ENCODE measurements around the gene CACNB1. TPM values are rescaled to one million over a fixed set of nuclear protein-coding genes. Genes with fewer than 3 reads are reported as not detected.
A peak's percentile ranks its signal among the peaks of the same experiment; 100 is the strongest.

The CACNB1 gene
- total RNA-seq, 1 donor from 2014 or later: 11.8 TPM

- DNase-seq (ENCODE audit: low spot score): no peak
- intact Hi-C loops (cut with DNase I): loop anchor here (10.0 kb wide), 1 partner anchor 69 kb away; no protein-coding TSS in a partner anchor
These were observed 31.6 kb downstream of the CACNB1 start, which contains the start of gene ARL5C for GRCh38 chr17:39165841-39166349. Gene ARL5C (minus strand): TSS chr17:39166161. CDS start chr17:39165760, 401 bp downstream.

- intact Hi-C loops (cut with DNase I): loop anchor here (10.0 kb wide), 1 partner anchor 69 kb away; no protein-coding TSS in a partner anchor
- no peak for DNase-seq (ENCODE audit: low spot score)
These were observed 32.2 kb downstream of the CACNB1 start for GRCh38 chr17:39165178-39165840.

DNA sequence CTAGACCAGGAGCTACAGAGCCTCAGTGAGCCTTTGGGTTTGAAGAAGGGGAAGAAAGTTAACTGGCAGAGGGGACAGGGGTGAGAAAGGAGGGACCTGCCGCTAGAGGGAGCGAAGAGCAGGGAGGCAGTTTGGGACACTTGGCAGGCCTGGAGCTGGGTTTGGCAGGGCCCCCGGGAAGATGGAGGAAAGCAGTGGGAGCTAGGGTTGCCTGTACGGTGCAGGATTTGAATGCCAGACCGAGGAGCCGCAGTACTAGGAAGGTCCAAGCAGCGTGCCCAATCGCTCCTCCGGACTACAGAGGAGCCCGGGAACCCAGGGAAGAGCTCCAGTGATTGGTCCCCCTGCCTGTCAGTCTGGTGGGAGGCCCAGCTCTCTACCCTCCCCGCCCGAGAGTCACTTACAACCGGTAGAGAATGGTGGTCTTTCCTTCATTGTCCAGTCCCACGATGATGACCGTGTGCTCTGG, 32.8 kb downstream of the CACNB1 start:
- intact Hi-C loops (cut with DNase I): loop anchor here (10.0 kb wide), 1 partner anchor 70 kb away; no protein-coding TSS in a partner anchor
- DNase-seq (ENCODE audit: low spot score): peak; percentile 92

- intact Hi-C loops (cut with DNase I): loop anchor here (10.0 kb wide), 1 partner anchor 73 kb away; no protein-coding TSS in a partner anchor
- DNase-seq (ENCODE audit: low spot score): no peak
These were observed 35.5 kb downstream of the CACNB1 start for GRCh38 chr17:39161962-39162361.

DNA sequence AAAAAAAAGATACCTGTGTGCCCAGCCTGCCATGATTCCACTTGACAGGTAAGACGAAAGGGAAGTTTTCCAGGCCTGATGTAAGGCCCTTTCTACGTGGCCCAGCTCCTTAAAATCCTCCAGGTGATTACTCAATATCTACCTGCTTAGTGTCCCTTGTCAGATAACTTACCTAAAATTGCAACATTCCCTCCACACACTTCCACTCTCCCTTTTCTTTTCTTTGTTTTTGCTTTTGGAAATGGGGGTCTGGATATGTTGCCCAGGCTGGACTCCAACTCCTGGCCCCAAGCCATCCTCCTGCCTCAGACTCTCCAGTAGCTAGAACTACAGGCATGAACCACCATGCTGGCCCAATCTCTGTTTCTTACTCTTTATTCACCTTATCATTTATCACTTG, 38.8 kb downstream of the CACNB1 start:
- intact Hi-C loops (cut with DNase I): loop anchor here (10.0 kb wide), 1 partner anchor 424 kb away; the partner anchor contains the start of gene CISD3

GRCh38 chr17:39156491-39156890, 41.0 kb downstream of the CACNB1 start:
- intact Hi-C loops (cut with DNase I): loop anchor here (10.0 kb wide), 1 partner anchor 422 kb away; the partner anchor contains the start of gene CISD3
- DNase-seq (ENCODE audit: low spot score): no peak

More for the DNA sequence above, 38.8 kb downstream of the CACNB1 start:
- DNase-seq (ENCODE audit: low spot score): no peak

GRCh38 chr17:39155654-39156053, 41.8 kb downstream of the CACNB1 start:
- no peak for DNase-seq (ENCODE audit: low spot score)
- intact Hi-C loops (cut with DNase I): loop anchor here (10.0 kb wide), 1 partner anchor 421 kb away; the partner anchor contains the start of gene CISD3

- intact Hi-C loops (cut with DNase I): loop anchor here (2.0 to 10.0 kb wide), 5 partner anchors 97 to 419 kb away; partner anchors contain the start of genes CISD3 and FBXO47
- peak; percentile 95 for DNase-seq (ENCODE audit: low spot score)
These were observed 43.8 kb downstream of the CACNB1 start for GRCh38 chr17:39153599-39154051.

DNA sequence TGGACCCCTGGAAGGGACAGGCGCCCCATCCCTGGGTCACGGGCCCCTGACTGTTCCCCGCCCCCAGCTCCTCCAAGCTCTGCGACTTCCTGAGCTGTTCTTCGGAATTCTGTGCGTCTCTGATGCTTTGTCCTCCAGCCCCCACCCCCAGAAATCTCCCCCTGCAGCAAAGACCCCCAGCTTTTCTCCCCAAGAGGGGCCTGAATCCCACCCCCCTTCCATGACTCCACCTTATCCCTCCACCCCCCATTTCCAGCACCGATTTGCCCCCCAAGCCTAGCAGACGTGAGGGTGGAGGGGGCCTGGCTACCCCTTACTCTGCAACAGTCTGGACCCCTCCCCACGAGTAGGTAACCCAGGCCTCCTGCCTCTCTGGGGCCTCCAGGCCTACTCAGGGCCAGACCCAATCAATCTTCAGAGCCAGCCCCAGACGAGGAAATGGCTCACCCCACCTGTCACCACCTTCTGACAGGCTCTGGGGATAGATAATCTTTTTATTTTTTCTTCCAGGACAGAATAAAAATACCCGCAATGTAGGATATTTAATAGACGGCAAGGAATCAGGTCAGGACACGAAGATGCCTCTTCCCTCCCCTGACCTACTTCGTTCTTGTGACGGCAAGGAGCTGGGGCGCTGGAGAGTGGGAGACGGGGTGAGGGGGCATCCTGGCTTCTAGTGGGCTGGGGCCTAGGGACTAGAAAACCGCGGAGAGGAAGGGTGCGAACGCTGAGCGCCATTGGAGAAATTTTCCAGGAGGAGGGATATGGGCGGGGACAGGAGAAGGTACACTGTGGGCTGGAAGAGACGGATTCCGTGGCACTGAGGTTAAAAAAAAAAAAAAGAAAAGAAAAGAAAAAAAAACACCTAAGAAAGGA, 45.3 kb downstream of the CACNB1 start:
- intact Hi-C loops (cut with DNase I): loop anchor here (1.0 to 10.0 kb wide), 6 partner anchors 95 to 417 kb away; partner anchors contain the start of genes CISD3 and FBXO47
- no peak for DNase-seq (ENCODE audit: low spot score)

DNA sequence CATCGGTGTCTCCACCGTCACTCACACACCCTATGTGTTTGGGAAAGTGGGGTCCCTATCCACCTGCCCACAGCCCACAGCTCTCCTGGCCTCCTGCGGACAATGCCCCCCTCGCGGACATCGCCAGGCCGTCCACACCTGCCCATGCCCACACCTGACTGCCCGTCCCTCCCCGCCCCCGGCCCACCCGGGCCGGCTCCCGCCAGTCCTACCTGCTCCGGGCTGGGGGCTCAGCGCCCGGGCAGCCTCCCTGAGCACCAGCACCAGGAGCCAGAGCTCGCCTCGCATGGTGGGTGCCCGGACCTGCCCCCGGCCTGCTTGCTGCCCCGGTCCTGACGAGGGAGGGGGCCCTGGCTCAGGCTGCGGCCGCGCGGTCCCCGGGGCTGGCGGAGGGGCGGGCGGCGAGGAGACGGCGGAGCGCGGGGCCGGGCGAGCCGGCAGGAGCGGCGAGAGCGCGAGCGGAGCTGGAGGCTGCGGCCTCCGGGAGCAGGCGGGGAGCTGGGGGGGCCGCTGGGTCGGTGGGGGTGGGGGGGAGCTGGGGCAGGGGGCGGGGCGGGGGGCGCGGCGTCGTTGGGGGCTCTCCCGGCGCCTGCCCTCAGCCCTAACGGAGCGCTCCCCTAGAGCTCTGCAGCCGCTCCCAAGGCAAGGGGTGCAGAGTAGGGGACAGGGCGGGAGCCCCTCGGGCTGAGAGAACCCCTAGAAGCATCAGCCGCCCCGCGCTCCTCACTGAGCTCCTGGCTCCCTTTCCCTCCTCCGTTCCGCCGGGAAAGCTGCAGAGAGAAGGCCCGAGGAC, 46.1 kb downstream of the CACNB1 start, which contains the start of gene PLXDC1:
PLXDC1 (minus strand) TSS at position 488 of the 793 bp plus-strand sequence; CDS start at position 288, 200 bp downstream.
- intact Hi-C loops (cut with DNase I): loop anchor here (5.0 to 10.0 kb wide), 4 partner anchors 149 to 417 kb away; partner anchors contain the start of genes CISD3 and FBXO47
- no peak for DNase-seq (ENCODE audit: low spot score)

- intact Hi-C loops (cut with DNase I): loop anchor here (5.0 to 10.0 kb wide), 4 partner anchors 148 to 416 kb away; partner anchors contain the start of genes CISD3 and FBXO47
- no peak for DNase-seq (ENCODE audit: low spot score)
These were observed 46.7 kb downstream of the CACNB1 start for GRCh38 chr17:39150795-39151149.

GRCh38 chr17:39150104-39150634, 47.3 kb downstream of the CACNB1 start:
- intact Hi-C loops (cut with DNase I): loop anchor here (5.0 to 10.0 kb wide), 4 partner anchors 148 to 415 kb away; partner anchors contain the start of genes CISD3 and FBXO47
- DNase-seq (ENCODE audit: low spot score): no peak

DNA sequence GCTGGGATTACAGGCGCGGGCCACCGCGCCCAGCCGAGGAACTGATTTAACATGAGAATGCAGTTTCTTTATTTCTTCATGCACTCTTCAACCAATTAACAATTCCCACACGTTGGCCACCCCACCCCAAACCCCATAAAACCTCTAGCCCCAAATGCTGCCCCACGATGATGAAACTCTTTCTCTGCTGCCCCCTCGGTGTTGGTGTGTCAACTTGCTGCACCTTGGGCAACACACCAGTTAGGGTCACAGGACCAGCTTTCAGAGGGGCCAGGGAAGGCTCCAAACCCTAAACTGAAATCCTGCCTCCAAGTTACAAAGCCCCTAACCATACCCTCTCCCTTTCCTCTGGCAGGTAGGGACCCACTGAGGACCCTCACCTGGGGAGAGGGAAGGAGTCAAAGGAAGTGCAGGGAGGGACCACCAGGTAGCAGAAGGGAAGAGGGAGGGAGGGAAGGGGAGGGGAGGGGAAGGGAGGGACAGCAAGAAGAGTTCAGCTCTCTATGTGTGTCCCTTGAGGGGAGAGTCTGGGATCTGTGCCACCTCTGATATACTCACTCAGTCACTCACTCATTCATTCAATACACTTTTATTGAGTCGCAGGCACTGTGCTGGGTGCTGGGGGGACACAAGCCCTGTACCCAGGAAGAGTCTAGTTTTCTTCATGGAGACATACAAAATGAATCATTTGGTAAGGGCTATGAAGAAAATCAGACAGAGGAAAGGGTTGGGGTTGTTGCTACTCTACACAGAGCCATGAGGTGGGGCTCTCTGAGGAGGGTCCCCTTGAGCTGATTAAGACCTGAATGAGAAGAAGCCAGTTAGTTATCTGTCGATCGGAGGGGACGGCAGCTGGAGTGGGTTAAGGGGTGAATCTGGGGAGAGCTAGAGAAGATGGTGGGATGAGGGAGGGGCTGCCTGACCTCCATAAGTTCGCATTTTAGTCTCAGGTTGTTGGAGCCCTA, 50.0 kb downstream of the CACNB1 start:
- DNase-seq (ENCODE audit: low spot score): no peak
- intact Hi-C loops (cut with DNase I): no loop called here

- intact Hi-C loops (cut with DNase I): no loop called here
- DNase-seq (ENCODE audit: low spot score): no peak
These were observed 51.2 kb downstream of the CACNB1 start for GRCh38 chr17:39146273-39146672.

- DNase-seq (ENCODE audit: low spot score): no peak
- intact Hi-C loops (cut with DNase I): no loop called here
These were observed 52.3 kb downstream of the CACNB1 start for GRCh38 chr17:39145143-39145542.

DNA sequence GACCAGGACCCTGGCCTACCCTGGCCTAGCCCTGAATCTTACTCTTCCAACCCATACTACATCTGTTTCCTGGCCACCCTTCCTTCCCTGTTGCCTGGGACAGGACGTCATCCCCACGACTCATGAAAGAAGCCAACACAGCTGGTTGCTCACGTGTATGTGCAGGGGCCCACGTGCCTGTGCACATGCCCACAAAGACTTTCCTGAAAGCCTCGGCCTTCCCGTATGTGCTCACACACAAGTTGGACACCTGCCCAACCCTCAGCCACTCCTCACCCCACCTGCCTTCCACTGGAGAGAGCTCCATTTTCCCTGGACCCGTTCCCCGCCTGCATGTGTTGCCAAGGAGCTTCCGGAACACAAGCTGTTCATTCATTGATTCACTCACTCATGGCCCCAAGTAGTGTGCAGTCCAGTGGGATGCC, 53.0 kb downstream of the CACNB1 start:
- intact Hi-C loops (cut with DNase I): loop anchor here (5.0 kb wide), 1 partner anchor 42 kb away; no protein-coding TSS in a partner anchor

More for the DNA sequence above, 53.0 kb downstream of the CACNB1 start:
- DNase-seq (ENCODE audit: low spot score): peak; percentile 85

All from cardiac septum (tissue), 1 donor.